Muscle of arm (tissue), 12 donors: ENCODE measurements around the gene SACM1L. TPM values are rescaled to one million over a fixed set of nuclear protein-coding genes. Genes with fewer than 3 reads are reported as not detected.
"Not testable (repeated sequence)": the region's sequence is repeated elsewhere in the genome, so short reads cannot be mapped to it uniquely, and the experiment has no call there.

Experiments used
- DNase-seq: peaks from one replicate; pipeline ENCODE4 v3.0.0-alpha.2; 2013
- polyA plus RNA-seq, 12 donors: library from polyadenylated mRNA; unstranded; fragments of 120-200 nt; gene quantifications; one replicate each; pipeline ENCODE4 v1.2.1, GENCODE V29; 2013; ENCODE audit not compliant: insufficient read length in 12 of 12

SACM1L gene
- polyA plus RNA-seq, 12 donors, result 21.4 to 41.1 (median 30.9) TPM; not detected in 1

DNA sequence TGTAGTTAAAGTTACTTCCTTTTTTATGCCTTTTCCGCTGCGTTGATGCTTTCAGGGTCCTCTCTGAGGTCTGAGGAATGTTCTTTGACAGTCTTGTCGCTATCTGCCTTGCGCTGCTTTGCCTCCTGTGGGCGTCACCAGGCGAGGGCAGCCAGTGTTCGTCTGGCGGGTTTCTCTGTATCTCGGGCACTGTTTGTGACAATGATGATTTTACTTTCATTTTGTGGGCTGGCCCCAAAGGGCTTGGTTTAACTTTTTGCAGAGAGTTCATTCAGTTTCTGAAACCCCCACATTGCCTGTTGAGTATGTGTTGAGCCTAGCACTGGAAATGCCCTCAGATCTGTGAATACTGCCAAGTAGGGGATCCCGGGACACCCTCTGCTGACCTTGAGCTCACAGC, 24.6 kb upstream of the SACM1L start:
- no peak for DNase-seq

DNA sequence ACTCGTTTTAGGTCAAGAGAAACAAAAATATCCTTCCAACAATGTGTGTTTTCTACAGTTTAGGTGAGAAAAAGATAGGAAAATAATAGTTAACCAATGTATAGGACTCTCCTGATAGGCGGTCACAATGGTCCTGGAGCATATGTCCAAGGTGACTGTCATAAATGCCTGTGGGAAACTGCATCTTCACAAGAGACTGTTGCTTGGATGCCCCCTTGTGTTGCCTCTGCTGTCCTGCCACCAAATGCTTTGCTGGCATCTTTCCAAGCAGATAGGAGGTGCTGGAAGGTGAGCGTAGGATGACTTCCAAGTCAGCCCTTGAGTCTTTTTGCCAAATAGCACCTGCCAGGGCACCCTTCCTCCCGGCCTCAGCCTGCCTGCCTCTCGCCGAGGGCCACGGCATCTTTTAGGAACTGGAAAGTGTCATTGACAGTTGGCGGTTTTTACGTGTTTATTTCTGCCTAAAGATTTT, 24.1 kb upstream of the SACM1L start:
- no peak for DNase-seq

DNA sequence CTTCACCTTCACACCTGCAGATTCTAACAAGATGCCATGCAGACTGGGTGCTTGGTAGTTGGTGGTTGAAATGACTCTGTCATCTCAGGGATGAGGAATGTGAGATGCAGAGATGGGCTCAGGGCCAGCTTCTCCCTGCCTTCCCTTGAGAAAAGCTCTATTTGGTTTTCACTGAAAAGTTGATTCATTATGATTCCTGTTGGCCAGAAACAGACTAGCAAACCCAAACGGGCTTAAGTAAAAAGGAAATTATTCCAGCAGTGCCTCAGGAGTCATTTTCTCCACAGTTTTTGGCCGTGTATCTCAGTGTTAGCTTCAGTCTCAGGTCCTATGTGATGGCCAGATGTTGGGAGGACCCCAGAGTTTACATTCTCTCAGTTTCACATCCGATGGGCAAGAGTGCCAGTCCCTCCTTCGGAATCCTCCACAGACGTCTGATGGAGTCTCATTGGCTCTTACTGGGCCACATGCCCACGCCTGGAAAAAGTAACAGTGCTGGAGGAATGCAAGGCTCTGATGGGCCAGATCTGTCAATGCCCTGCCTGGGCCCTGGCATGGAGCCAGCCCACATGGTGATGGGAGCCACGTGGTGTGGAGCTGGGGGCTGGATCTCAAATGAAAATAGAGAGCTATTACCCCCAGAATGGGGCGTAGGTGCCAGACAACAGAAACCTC, 22.3 kb upstream of the SACM1L start:
- peak; percentile 43 for DNase-seq

DNA sequence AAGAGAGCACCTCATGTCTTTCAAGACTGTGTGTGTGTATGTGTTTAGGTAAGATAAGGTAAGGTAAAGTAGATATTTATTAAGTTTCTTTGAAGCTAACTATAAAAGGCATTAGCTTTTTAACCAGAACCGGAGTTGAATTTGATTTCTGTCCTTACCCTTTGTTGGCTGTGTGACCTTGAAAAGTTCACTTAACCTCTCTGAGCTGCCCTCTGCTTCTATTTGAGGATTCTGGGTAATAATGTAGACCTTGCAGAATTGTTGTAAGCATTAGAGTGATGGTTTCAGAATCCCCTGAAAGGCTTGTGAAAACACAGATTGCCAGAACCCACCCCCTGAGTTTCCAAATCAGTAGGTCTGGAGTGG, 21.6 kb upstream of the SACM1L start:
- DNase-seq, result no peak

DNA sequence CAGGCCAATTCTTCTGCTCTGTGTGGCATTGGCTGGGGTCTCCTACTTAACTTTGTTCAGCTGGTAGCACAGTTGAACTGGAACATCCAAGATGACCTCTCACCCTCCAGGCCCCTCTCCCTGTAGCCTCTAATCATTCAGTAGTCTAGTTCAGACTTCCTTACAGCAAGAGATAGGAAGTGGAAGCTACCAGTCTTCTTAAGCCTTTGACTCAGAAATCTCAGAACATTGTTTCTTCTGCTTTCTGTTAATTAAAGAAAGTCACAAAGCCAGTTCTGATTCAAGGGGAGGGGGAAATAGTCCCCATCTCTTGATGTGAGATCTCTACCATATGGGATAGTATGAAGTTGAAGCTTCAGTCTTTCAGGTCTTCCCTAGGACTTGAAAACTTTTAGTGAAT, 18.8 kb upstream of the SACM1L start:
- no peak for DNase-seq

DNA sequence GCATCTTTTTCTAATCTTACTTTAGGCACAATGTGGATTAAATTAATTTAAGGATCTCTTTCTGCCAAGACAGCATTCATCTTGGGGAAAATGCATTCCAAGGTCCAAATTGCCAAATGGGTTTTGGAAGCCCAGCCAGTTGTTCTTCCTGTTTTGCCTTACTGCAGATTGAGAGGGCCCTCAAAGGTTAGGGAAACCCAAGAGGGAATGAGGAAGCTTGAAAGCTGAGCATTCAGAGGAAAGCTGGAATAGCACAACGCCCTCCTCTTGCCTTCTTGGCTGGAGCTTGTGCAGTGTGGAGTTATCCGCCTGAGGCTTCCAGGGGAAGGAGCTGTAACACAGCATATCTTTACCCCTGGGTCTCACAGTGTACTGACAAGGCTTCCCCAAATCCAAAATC, 18.2 kb upstream of the SACM1L start:
- DNase-seq, result peak; percentile 73

DNA sequence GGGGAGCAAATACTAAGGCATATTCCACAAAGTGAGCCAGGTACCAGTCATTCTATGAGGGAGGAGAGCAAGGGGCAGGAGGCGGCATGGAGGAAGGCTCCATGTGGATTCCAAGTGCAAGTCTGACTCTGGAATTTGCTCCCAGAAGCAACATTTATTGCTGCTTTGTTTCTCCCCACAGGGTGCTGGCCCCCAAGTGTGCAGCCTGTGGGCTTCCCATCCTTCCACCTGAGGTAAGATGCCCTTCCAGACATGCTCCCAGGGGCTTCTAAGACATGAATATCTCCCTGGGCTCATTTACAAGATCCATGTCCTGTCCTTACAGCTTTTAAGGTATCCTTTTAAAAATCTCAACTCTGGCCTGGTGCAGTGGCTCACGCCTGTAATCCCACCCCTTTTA, 15.9 kb upstream of the SACM1L start:
- no peak for DNase-seq

DNA sequence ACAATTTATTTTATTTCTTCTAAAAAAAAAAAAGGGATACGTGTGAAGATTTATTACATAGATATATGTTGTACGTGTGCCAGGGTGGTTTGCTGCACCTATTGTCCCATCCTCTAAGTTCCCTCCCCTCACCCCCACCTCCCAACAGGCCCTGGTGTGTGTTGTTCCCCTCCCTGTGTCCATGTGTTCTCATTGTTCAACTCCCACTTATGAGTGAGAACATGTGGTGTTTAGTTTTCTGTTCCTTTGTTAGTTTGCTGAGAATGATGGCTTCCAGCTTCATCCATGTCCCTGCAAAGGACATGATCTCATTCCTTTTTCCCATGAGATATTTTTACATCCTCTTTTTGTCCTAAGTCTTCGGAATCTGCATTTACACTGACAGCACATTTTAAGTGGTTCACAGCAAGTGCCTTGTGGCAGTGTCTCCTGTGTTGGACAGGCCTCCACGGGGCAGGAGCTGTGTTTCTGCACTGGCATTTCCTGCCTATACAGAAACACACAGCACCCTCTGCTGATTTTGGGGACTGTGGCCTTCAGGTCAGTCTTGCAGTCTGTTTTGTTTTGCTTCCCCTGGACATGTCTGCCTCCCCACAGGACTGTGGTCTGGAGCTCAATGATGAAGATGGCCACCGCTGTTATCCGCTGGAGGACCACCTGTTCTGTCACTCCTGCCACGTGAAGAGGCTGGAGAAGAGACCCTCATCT, 12.7 kb upstream of the SACM1L start:
- DNase-seq, result no peak

DNA sequence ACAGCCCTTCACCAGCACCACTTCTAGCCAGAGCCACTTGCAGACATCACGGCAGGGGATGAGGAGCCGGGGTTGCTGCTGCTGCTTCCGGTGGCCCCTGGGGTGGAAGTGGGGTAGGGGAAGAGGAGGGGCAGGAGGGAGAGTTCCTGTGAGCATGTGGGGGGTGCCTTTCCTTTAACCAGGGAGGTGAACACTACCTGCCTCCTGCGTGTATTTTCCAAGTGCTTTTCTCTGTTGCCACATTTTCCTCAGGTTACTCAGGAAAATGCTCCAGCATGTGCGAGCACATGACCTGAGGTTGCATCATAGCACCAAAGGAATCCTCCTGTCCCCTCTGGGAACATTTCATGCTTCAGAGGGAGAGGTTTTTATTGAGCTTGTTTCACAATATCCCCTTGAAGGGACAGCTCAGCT, 12.2 kb upstream of the SACM1L start:
- no peak for DNase-seq

DNA sequence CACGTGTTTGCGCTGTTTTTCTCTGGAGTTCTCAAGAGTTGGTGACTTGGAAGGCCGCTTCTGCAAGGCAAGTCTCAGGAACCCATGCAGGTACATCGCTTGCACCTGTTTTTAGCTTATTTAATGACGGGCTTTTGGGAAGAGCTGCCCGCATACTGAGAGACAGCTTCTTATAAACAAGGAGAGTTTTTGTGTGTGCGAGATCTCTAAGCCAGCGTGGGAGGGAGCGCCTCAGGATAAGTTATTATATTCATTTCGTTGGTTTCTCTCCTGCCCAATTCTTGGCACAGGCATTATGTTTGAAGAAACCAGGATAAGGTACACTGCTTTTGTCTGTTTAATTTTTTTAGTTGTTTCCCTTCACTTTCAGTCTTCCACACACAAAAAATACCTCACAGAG, 11.4 kb upstream of the SACM1L start:
- DNase-seq, result no peak

DNA sequence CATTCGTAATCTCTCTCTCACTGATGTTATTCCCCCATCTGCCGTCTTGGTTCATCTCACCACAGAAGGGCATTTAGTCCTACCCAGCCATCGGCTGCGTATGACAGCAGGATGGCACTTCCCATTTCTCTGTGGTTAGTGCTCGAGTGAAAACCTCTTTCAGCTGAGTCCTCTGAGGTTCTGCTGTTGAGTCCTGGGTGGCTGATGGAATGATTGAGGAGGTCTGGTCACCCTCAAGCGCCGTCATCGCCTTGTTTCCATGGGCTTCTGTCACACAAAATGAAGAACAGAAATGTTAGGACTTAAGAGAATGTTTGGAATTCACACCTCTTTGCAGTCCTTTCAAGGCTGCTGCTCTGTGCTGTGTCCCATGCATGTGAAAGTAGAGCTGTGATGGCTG, 9.4 kb upstream of the SACM1L start:
- DNase-seq, result no peak

DNA sequence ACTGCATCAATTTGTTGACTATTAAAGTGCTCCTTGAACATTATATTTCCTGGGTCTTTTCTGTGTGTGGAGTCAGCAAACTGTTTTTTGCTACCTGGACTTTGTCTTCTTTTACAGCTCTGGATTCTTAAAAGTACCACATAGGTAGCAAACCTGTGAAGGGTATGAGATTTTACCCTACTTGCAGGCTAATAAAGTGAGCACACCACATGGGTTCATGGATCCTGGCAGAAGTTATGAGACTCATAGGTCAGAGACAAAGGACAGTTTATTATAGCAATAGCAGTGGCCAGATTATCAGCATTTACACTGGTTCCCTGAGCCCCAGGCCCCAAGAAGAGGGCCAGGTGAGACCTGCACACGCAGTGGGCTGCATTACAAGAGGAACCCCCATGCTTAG, 8.0 kb upstream of the SACM1L start:
- no peak for DNase-seq

DNA sequence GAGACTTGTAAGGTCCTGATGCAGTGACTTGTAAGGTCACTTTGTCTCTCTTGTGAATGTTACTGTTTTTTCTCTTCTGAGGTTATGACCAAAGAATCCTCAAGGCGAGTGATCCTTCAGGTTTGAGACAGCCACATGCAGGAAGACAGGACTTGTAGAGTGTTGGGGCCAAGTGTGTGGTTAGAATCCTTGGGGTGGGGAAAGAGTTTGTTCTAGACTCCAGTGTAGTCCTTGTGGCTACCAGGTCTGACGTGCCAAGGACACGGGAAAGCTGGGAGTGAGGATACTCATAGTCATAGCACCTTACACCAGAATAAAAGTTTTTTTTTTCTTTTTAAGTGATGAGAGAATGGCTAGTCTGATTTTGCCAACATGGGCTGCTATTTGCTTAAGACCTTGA, 7.3 kb upstream of the SACM1L start:
- DNase-seq, result no peak

DNA sequence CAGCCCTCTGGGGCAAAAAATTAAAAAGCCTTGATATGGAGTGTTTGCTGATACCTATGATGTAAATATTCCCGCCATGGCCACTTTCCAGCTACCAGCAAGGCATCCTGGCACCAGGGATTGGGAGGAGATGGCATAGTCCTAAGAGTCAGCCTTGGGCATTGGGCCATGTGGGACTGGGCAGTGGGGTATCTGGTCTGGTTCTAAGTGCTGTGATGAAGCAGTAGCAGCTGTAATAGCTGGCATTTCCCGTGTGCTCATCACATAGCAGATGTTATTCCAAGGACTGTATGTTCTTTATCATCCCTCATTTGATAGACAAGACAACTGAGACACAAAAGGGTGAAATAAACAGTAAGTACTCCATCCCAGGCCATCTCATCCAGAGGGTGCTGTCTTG, 6.9 kb upstream of the SACM1L start:
- no peak for DNase-seq

DNA sequence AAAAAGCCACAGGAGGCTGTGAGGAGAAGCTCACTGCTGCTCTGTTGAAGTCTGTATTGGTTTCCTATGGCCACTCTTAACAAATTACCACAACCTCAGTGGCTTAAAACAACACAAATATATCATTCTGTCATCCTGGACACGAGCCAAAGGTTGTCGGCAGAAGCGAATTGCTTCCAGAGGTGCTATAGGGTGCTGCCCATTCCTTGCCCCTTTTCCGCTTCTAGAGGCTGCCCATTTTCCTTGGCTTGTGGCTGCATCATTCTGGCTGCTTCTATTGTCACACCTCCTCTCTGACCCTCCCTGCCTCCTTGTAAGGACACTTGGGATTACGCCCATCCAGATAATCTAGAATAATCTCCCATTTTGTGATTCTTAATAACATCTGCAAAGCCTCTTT, 6.4 kb upstream of the SACM1L start:
- no peak for DNase-seq

DNA sequence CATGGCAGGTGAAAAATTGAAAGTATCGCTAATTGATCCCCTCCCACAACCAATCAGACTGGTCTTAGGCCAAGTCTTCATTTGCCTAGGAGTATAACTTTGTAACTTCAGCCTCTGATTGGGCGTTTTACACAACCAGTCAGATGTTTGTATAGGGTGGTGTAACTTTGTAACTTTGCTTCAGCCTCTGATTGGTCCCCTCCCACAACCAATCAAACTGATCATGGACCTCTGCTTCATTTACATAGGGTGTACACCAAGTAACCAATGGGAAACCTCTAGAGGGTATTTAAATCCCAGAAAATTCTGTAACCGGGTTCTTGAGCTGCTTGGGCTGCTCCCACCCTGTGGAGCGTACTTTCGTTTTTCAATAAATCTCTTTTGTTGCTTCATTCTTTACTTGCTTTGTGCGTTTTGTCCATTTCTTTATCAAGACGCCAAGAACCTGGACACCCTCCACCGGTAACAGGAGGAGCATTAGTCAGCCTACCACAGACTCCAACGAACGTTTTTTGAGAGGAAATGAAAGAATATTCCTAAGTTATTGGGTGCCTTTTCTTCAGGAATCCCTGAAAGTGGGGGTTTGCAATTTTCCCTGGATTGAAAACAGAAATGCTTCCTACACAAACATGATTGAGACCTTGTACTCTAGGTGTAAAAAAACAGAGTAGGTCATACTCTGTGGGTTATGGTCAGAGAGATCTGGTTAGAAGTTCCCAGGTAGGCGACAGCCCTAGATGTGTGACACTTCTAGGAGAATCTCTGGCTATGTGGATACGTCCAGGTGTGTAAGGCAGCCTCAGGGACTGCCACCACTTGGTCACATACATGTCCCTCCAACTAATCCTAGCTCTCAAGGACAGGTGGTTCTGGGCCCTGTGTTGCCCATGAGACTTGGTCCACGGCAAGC, 5.5 kb upstream of the SACM1L start:
- no peak for DNase-seq

DNA sequence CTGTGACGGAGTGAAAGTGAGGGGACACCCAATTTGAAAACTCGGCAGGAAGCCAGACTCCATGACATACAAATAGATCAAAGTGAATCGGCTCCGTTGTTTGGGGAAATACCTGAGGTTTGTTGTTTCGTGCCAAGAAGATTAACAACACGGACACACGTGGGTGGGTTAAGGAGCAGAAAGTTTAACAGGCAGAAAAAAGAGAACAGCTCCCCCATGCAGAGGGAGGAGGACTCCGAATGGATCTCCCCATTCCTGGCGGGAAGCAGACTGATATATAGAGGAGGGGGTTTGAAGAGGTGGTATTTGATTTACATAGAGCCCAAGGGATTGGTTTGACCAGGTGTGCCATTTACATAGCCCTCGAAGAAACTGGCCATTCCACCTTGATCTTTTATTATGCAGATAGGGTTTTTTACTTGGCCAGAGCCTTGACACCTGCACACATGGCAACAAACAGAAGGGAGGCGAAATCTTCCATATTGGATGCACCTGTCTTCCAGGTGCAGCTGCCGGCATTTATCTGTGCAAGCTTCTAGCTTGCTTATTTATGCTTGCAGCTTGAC, 4.8 kb upstream of the SACM1L start:
- no peak for DNase-seq

DNA sequence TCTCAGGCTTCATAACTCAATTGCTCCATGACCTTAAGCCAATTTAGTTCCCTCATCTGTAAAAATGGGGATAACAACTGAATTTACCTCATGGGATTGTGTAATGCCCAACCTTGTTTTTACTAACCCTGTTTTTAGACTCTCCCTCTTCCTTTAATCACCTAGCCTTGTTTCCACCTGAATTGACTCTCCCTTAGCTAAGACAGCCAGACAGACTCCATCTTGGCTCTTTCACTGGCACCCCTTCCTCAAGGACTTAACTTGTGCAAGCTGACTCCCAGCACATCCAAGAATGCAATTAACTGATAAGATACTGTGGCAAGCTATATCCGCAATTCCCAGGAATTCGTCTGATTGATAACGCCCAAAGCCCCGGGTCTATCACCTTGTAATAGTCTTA, 3.5 kb upstream of the SACM1L start:
- not testable (repeated sequence) for DNase-seq

DNA sequence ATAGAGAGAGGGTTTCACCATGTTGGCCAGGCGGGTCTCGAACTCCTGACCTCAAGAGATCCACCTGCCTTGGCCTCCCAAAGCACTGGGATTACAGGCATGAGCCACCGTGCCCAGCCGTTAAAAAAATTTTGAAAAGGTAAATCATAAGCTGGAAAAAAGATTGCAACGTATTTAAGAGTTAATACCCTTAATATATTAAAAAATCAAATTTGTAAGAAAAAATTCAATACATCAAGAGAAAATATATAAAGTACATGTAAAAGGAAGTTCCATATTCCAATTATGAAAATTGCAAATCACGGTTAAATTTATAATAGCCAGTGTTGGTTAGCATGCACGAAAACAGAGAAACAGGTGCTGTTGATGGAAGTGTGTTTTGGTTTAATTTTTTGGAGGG, 2.3 kb upstream of the SACM1L start:
- no peak for DNase-seq

DNA sequence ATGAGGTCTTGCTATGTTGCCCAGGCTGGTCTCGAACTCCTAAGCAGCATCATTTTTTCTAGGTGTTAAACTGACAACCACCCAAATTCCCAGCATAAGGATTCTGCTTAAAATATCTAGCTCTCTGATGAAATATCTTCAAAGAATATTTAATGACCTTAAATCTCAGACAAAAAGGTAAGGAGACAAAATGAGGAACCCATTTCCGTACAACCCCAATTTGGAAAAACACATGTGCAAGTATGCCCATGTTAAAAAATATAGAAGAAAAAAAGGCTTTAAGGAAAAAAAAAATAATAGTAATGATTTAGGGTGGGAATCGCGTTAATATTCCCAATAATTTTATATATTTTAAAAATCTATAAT, 1.4 kb upstream of the SACM1L start:
- DNase-seq, result no peak

DNA sequence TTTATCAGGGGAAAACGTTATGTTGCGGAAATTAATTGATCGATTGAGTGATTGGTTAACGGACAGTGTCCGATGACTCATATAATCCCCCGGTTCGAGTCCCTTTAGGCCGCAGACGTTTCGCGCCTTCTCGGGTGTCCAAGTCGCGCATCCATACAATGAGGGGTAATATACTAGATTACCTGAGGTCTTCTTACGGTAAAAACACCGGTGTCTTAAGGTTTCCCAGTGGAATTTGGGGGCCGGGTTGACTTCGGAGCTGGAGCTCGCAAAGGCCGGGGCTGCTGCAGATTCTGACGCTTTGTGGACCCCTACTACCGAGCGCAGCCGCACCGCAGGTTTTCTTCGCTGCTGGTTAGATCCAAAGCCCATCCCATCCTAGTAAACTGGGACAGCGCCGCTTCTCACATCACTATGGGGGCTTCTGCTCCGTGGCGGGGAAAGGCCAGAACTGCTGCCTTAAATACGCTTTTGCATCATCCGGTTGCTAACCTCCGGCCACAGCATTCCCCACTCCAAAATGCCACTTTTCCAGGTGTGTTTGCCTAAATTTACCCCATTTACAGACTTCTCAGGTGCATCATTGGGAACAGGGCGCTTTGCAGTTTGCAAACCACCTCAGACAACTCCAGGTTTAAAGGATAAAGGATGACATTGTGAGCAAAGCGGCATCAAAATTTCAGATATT, 858 bp upstream of the SACM1L start:
- DNase-seq, result peak; percentile 53

DNA sequence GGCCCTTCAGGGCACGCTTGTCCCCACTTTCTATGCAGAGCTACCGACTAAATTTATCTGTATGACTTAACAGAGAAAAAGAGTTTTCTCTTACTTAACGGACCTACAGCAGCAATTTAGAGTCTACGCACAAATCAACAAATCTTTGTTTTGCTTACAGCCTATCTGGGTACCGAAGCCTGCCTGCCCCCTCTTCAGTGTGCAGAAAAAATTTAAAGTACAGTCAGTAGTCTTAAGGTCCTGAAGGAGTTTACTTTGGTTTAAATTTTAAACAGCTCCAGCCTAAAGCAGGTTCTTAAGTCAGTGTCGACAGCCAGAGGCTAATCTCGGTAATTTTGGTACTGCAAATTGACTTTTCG, 570 bp downstream of the SACM1L start:
- no peak for DNase-seq
